HepG2 (cell line): ENCODE measurements around the gene BBOF1. TPM values are rescaled to one million over a fixed set of nuclear protein-coding genes. Genes with fewer than 3 reads are reported as not detected.

Experiments used
- ARID3A ChIP-seq: IDR thresholded peaks from 2 replicates; pipeline ENCODE4 v1.6.1; 2012; ENCODE audit warnings: low read depth, low read length, improper control_type of control experiment
- ARID4A ChIP-seq: sonication (generic); formaldehyde crosslinking; IDR thresholded peaks from 2 replicates; pipeline ENCODE4 v1.5.0; 2020; ENCODE audit warnings: mild to moderate bottlenecking, missing genetic modification reagents, borderline replicate concordance
- CEBPG ChIP-seq: IDR thresholded peaks from 2 replicates; pipeline ENCODE4 v1.6.1; 2016
- ESRRA ChIP-seq: sonication (generic); formaldehyde crosslinking; IDR thresholded peaks from 2 replicates; pipeline ENCODE4 v1.5.1; 2020; ENCODE audit warnings: mild to moderate bottlenecking, low read depth, missing genetic modification reagents
- GMEB2 ChIP-seq: IDR thresholded peaks from 2 replicates; pipeline ENCODE4 v1.6.1; 2016; ENCODE audit warnings: missing biosample characterization, missing genetic modification reagents, low read depth
- HCFC1 ChIP-seq: fragments of 150-350 bp; IDR thresholded peaks from 2 replicates; pipeline ENCODE4 v1.6.1; 2014; ENCODE audit warnings: low read depth, low read length
- MLLT10 ChIP-seq: sonication (generic); formaldehyde crosslinking; IDR thresholded peaks from 2 replicates; pipeline ENCODE4 v1.4.0; 2020; ENCODE audit warnings: missing genetic modification reagents
- MTERF4 ChIP-seq: sonication (generic); formaldehyde crosslinking; IDR thresholded peaks from 2 replicates; pipeline ENCODE4 v1.8.0; 2023; ENCODE audit warnings: mild to moderate bottlenecking, missing genetic modification reagents
- NR3C1 ChIP-seq: sonication (generic); formaldehyde crosslinking; IDR thresholded peaks from 2 replicates; pipeline ENCODE4 v1.4.0; 2020; ENCODE audit warnings: missing genetic modification reagents
- YEATS4 ChIP-seq: sonication (generic); formaldehyde crosslinking; IDR thresholded peaks from 2 replicates; pipeline ENCODE4 v1.4.0; 2020; ENCODE audit warnings: missing genetic modification reagents, borderline replicate concordance
- ZFAT ChIP-seq: sonication (generic); formaldehyde crosslinking; conservative IDR thresholded peaks from 2 replicates; pipeline ENCODE4 v1.8.1; 2023; ENCODE audit warnings: missing genetic modification reagents, inconsistent platforms
- ZNF44 ChIP-seq: sonication (generic); formaldehyde crosslinking; IDR thresholded peaks from 2 replicates; pipeline ENCODE4 v1.5.1; 2020; ENCODE audit warnings: mild to moderate bottlenecking, missing genetic modification reagents
- ZNF460 ChIP-seq: sonication (generic); formaldehyde crosslinking; IDR thresholded peaks from 2 replicates; pipeline ENCODE4 v1.5.1; 2020; ENCODE audit warnings: missing genetic modification reagents, mild to moderate bottlenecking, borderline replicate concordance
- ZNF614 ChIP-seq: IDR thresholded peaks from 2 replicates; pipeline ENCODE4 v1.6.1; 2018; ENCODE audit warnings: missing biosample characterization, missing genetic modification reagents, inconsistent platforms, borderline replicate concordance
- ZNF616 ChIP-seq: sonication (generic); formaldehyde crosslinking; IDR thresholded peaks from 2 replicates; pipeline ENCODE4 v1.5.0; 2020; ENCODE audit warnings: low read depth, mild to moderate bottlenecking, missing genetic modification reagents
- ZNF7 ChIP-seq: IDR thresholded peaks from 2 replicates; pipeline ENCODE4 v1.6.1; 2016; ENCODE audit warnings: missing biosample characterization, missing genetic modification reagents
- ZNF775 ChIP-seq: sonication (generic); formaldehyde crosslinking; IDR thresholded peaks from 2 replicates; pipeline ENCODE4 v1.4.0; 2020; ENCODE audit warnings: missing genetic modification reagents, mild to moderate bottlenecking, moderate library complexity, borderline replicate concordance
- ZNF788 ChIP-seq: sonication (generic); formaldehyde crosslinking; IDR thresholded peaks from 2 replicates; pipeline ENCODE4 v1.5.0; 2020; ENCODE audit warnings: mild to moderate bottlenecking, missing genetic modification reagents, borderline replicate concordance
- polyA plus RNA-seq, 8 experiments: library from polyadenylated mRNA; depleted of rRNA in 3 of 8; stranded (reverse) in 7 of 8; unstranded in 1 of 8; fragments of >200 nt; fragmentation: Illumina TruSeq in 4 of 8; extraction: Trizol in 4 of 8; gene quantifications; 2 replicates each; pipeline versions ENCODE4 v1.2.1 to v1.2.3, GENCODE V29; 2011 to 2016; ENCODE audit warnings: low read depth in 4 of 8, missing spikeins in 1 of 8, mixed read lengths in 1 of 8; ENCODE audit not compliant: insufficient read depth in 1 of 8
- total RNA-seq, 5 experiments: library from RNA; depleted of rRNA; stranded (reverse); fragments of >200 nt; fragmentation: Illumina TruSeq; extraction: Trizol; gene quantifications; 2 replicates each; pipeline ENCODE4 v1.2.3, GENCODE V29; 2016; ENCODE audit warnings: low read depth in 1 of 5

Gene BBOF1
- total and polyA plus RNA-seq, 2 of the 13 experiments (the other 11 are each of a cell fraction or from before 2014, with no cell fraction given): 1.6 to 2.3 TPM

GRCh38 chr14:74084277-74085046 is 65.3 kb downstream of the BBOF1 start, which contains the start of the genes ALDH6A1 and LIN52 (continued):
- TF ChIP-seq ARID4A (CRISPR knock-in tag) (peak; percentile 95), HCFC1 (no peak; the same call in 1 of the 2 replicates), ZNF775 (CRISPR knock-in tag) (no peak), ZNF616 (peak; percentile 45; the same call in 1 of the 2 replicates), ZNF44 (CRISPR knock-in tag) (no peak), NR3C1 (CRISPR knock-in tag) (no peak), ZNF460 (CRISPR knock-in tag) (no peak), ARID3A (peak; percentile 49; the same call in 1 of the 2 replicates), GMEB2 (CRISPR knock-in tag) (0 out of 2 replicates have a peak, but pooled peaks have one; percentile 16), YEATS4 (CRISPR knock-in tag) (peak; percentile 24; the same call in 1 of the 2 replicates), MLLT10 (no peak), ZFAT (CRISPR knock-in tag) (no peak), ESRRA (CRISPR knock-in tag) (no peak; the same call in 1 of the 2 replicates), ZNF614 (CRISPR knock-in tag) (peak; percentile 30; the same call in 1 of the 2 replicates), ZNF7 (no peak), ZNF788 (CRISPR knock-in tag) (peak; percentile 74; the same call in 1 of the 2 replicates), CEBPG (CRISPR knock-in tag) (no peak), MTERF4 (CRISPR knock-in tag) (peak; percentile 54; the same call in 1 of the 2 replicates)
